Stimulated activated CD4-positive, alpha-beta T cell treated with anti-CD3 and anti-CD28 coated beads, Interleukin-2, amount 100 ng/mL, for 48 hours (primary cell): ENCODE results near the gene EIF3F.

Experiments
- DNase-seq, 2 donors: peaks; one replicate each; pipeline ENCODE4 v3.0.0-alpha.2; 2020

EIF3F gene

DNA sequence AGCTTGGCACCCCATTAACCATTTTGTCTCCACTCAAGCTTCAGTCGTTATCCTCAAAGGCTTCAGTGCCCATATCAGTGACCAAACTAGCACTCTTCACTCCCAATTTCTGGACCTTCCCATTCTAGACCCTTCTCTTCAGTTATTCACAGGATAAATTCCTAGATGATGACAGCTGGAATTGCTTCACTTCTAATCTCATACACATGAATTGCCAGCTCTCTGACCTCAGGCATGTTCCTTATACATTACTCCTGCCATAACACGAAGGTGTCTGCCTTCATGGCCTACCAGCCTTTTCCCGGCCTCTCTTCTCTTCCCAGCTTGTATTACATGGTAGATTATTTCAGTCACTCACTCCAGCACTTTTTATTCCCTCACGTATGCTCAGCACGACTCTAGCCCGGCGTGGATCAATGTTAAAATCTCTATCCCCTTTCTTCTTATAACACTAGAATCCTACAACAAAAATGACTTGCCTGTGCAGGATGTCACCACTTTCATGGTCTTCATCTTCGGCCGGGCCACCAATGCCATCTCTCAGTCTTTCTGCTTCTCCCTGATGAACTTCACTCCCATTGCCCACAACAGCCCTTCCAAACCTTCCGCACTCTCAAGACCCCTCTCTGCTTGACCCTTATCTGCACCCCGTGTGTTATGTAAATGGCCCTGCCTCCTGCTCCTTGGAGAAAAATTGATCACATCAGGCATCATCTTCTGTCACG is 36.9 kb downstream of the EIF3F start:
- no peak for DNase-seq

GRCh38 chr11:8025123-8025522 is 38.0 kb downstream of the EIF3F start:
- no peak for DNase-seq

- no peak for DNase-seq
Observed at GRCh38 chr11:8025816-8026215, 38.7 kb downstream of the EIF3F start.

DNA sequence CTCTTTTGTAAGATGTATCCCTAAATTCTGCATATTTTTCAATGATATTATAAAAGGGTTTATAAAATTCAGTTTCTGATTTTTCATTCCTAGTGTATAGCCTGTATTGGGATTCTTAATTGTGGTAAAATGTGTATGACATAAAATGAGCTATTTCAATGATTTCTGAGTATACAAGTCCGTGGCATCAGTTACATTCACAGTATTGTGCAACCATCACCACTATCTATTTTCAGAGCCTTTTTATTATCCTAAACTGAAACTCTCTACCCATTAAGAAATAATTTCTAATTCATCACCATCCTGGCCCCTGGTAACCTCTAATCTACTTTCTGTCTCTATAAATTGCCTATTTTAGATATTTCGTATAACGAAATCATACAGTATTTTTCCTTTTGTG is 39.8 kb downstream of the EIF3F start:
- no peak for DNase-seq

GRCh38 chr11:8028766-8029165 is 41.6 kb downstream of the EIF3F start:
- DNase-seq, result no peak

DNA sequence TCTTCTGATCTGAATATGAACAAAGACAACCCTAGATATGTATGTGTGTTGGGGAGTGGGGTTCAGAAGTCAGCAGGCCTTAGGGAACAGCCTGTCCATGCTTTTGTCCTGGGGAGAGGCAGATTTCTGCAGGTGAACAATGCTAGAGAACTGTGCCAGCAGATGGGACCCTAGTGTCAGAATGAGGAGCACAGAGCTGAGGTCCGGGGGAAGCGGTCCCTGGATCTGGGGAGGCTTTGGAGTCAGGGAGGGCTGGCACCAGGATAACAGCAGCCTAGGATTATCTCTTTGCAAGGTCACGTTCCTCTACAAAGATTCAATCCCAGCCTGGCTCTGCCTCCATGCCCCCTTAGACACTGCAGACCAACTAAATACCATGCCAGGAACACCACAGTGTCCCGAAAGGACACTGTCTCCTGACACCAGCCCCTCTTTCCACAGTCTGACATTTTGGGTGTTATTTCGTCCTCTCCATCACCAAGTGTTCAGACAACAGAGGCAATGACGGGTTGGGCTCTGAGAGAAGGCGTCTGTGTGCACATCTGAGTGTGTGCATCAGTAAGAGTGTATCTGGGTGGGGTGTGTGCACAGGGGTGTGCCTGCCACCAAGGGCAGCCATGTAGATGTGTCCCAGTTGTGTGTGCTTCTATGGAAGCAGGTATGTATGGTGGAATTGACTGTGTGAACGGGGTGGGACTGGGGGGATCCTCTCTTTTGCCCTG is 43.5 kb downstream of the EIF3F start:
- DNase-seq, result no peak

GRCh38 chr11:8031248-8032115 is 44.3 kb downstream of the EIF3F start:
- DNase-seq, result no peak

GRCh38 chr11:8032122-8032521 is 45.0 kb downstream of the EIF3F start:
- DNase-seq, result no peak

GRCh38 chr11:8032576-8033304 is 45.6 kb downstream of the EIF3F start:
- DNase-seq, result no peak

GRCh38 chr11:8033305-8034105 is 46.4 kb downstream of the EIF3F start:
- peak; percentile 39 to 51 for DNase-seq

GRCh38 chr11:8034106-8034585 is 47.0 kb downstream of the EIF3F start:
- DNase-seq, result no peak

GRCh38 chr11:8034604-8035190 is 47.6 kb downstream of the EIF3F start:
- no peak for DNase-seq

DNA sequence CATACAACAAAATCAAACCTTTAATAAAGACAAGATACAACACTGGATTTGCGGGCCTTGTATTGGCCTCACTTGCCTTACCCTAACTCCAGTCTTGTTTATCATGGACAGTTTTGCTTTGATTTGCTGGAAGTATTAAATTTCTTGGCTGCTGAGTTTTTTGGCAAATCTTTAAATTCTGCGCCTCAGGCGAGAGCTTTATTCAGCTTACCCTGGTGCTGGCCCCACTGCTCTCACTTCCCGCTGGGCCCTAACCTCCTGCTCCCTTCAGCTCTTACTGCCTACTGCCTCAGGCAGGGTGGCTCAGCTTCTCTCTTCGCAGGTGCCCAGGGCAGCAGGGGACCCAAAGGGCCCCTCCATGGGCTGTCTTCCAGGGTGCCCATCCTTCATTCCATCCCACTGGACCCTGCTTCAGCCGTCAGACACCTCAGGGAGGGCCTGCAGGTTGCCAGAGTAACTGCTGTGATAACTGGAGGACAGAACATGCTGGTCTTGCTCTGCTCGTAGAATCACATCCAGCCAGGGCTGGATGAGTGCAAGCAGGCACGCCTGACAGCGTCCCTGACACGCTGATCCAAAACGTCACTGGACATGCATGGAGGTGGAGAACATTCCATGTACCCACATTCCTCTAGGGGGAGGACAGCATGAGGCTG is 48.2 kb downstream of the EIF3F start:
- no peak for DNase-seq

DNA sequence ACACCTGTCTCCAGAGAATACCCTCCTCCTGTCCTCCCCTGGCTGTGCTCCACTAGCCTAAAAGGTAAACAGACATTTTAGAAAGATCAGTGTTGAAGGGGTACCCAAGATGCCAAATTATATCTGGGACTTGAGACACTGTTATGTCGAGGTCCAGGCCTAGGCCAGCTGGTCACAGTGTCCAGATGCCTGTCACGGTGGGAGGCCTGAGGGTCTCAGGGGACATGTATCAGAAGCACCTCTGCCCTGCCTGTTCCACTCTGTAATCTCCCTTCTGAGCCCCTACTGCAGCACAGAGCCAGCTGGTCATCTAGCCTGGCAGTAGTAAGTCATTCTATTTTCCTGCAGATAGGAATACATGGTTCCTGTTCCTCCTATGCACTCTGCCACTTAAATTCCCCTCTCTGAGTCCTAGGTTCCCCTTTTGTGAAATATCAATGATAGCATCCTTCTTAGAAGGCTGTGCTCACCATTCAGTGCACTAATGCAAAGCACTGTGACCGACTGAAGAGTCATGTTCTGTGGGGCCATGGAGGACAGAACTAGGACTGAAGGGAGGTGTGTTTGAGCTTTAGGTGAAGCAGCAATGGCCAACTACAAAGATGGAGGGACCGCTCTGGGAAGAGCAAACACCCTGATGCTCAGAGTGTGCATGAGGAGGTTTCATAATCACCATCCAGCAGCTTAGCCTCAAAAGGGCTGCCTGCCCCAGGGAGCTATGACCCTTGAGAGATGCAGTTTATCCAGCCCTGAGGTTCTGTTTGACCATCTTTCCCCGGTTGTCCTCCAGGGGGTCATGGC is 49.1 kb downstream of the EIF3F start:
- no peak for DNase-seq

- DNase-seq, result no peak
Observed at GRCh38 chr11:8036986-8037385, 49.8 kb downstream of the EIF3F start.

DNA sequence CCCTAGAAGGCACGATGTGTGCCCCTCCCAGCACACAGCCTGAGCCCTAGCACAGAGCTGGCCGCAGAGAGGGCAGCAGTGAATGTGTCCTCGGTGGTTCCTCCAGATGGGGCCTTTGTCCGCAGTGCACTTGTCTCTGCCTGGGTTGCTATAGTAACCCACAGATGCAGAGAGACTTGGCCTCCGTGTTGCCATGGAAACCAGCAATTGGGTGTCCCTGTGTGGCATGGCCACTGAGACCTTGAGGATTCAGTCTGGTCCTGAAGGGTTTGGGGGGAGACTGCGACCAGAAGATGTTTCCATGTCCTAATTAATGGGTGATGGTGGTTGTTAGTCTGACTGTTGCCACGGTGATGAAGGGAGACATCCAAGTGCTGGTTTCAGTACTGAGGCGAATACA is 51.3 kb downstream of the EIF3F start:
- DNase-seq, result no peak

DNA sequence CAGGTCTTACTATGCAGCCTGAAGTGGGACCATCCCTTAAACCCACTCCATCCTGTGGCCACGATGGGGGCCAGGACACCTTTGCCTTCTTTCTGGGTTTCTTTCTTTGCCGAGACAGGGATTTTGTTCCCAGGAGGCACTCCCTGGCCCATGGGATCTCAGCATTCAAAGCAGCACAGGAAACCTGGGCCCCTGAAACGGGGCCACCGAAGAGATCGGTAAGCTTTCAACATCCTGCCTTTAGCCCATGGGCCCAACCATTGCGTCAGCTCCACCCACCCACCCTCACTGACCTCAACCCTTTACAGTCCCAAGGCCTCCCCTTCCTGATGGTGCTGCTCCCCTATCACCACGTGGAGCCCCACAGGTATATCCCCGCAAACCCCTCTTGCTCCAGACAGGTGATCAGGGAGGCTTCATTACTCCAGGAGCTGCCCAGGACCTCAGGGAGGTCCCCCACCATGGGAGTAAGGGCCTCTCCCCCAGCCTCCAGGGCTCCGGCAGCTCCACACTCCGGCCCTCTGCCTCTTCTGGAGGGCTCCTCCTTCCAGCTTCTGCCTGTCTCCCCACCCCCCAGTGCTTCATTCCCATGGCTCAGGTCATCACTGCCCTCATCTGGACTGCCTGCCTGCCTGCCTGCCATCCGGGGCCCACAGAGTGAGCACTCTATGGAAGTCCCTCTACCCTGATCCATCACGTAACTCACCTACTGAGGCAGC is 51.8 kb downstream of the EIF3F start:
- no peak for DNase-seq

DNA sequence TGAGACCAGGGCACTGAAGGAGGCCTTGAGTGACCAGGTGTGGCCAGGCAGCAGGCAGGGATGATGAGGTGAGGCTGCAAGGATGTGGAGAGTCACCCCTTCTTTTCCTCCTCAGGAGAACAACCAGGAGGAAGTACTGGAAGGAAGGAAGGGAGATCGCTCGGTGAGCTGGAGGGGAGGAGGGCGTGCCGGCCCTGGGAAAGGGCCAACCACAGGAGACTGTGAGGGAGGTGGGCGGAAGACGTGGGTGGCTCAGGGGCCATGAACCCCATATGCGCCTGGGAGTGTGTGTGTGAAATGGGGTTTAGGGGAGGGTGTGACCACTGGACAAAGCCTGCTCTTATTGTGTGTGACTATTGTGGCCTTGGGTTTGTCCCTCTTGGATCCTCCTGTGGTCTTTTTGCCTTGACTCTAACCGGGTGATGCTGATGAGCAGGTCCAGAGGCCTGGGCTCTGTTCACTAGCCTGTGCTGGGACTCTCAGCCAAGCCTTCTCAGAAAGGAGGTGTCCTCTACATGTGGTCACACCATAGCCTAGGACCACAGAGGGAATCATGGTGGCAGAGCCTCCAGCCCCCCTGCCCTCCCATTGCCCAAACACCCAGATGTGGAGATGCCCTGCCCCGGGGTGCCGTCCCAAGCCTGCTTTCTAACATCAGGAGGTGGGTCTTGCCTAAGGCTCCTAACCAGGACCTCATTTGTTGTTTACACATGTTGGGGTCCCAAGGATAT is 52.6 kb downstream of the EIF3F start:
- no peak for DNase-seq
